ENCODE results near the gene DDB1.

The DDB1 gene

GRCh38 chr11:61273178-61274078 is 59.5 kb downstream of the DDB1 start:
- no peak overlapping the region for H3K9ac ChIP-seq (ENCODE audit: low read length)
- no peaks in the 10 kb centered on the region for H3F3A ChIP-seq (ENCODE audit: insufficient read depth, low read length)
- no peaks in the 10 kb centered on the region for H3K27me3 ChIP-seq (ENCODE audit: insufficient read depth, low read length)
- no peaks in the 10 kb centered on the region for H3K4me1 ChIP-seq (ENCODE audit: insufficient read depth, low read length, severe bottlenecking)
- H3K79me2 ChIP-seq (ENCODE audit: insufficient read depth, low read length): no peaks in the 10 kb centered on the region
- H3K9me3 ChIP-seq (ENCODE audit: low read length): no peaks in the 10 kb centered on the region
- H2AFZ ChIP-seq (ENCODE audit: low read length): no peak overlapping the region
- H3K4me3 ChIP-seq (ENCODE audit: low read depth, low read length, poor library complexity, severe bottlenecking): no peak overlapping the region
- H3K4me2 ChIP-seq (ENCODE audit: low read length): no peak overlapping the region
- H4K20me1 ChIP-seq (ENCODE audit: insufficient read depth, low read length): no peaks in the 10 kb centered on the region
- TF ChIP-seq EZH2 (IDR thresholded peaks at IDR 0.05; ENCODE audit: borderline replicate concordance, low read length): no peak
- TF ChIP-seq CTCF (IDR thresholded peaks at IDR 0.05; ENCODE audit: low read length): no peak
- no peak overlapping the region for H3K27ac ChIP-seq (ENCODE audit: low read depth, low read length, poor library complexity, severe bottlenecking)
- no peaks in the 10 kb centered on the region; the same call in 1 of the 2 replicates for H3K36me3 ChIP-seq (ENCODE audit: insufficient read depth, low read length)
- H3K9me2 ChIP-seq (ENCODE audit: low read depth, low read length): no peaks in the 10 kb centered on the region

- no peaks in the 10 kb centered on the region for H3K27me3 ChIP-seq (ENCODE audit: insufficient read depth, low read length)
- H3K9ac ChIP-seq (ENCODE audit: low read length): no peak overlapping the region
- TF ChIP-seq CTCF (IDR thresholded peaks at IDR 0.05; ENCODE audit: low read length) (no peak), EZH2 (IDR thresholded peaks at IDR 0.05; ENCODE audit: borderline replicate concordance, low read length) (no peak)
- H3K4me2 ChIP-seq (ENCODE audit: low read length): no peak overlapping the region
- no peaks in the 10 kb centered on the region for H3K9me3 ChIP-seq (ENCODE audit: low read length)
- H3K4me1 ChIP-seq (ENCODE audit: insufficient read depth, low read length, severe bottlenecking): no peaks in the 10 kb centered on the region
- H3K79me2 ChIP-seq (ENCODE audit: insufficient read depth, low read length): no peaks in the 10 kb centered on the region
- no peak overlapping the region for H2AFZ ChIP-seq (ENCODE audit: low read length)
- H4K20me1 ChIP-seq (ENCODE audit: insufficient read depth, low read length): no peaks in the 10 kb centered on the region
- H3K9me2 ChIP-seq (ENCODE audit: low read depth, low read length): no peaks in the 10 kb centered on the region
- H3K36me3 ChIP-seq (ENCODE audit: insufficient read depth, low read length): no peaks in the 10 kb centered on the region; the same call in 1 of the 2 replicates
- no peak overlapping the region for H3K4me3 ChIP-seq (ENCODE audit: low read depth, low read length, poor library complexity, severe bottlenecking)
- H3K27ac ChIP-seq (ENCODE audit: low read depth, low read length, poor library complexity, severe bottlenecking): no peak overlapping the region
- no peaks in the 10 kb centered on the region for H3F3A ChIP-seq (ENCODE audit: insufficient read depth, low read length)
Observed at GRCh38 chr11:61272731-61273130, 60.2 kb downstream of the DDB1 start.

GRCh38 chr11:61270354-61271076 is 62.4 kb downstream of the DDB1 start:
- H2AFZ ChIP-seq (ENCODE audit: low read length): no peak overlapping the region
- no peak overlapping the region for H3K9ac ChIP-seq (ENCODE audit: low read length)
- H3K9me2 ChIP-seq (ENCODE audit: low read depth, low read length): no peaks in the 10 kb centered on the region
- no peak overlapping the region for H3K27ac ChIP-seq (ENCODE audit: low read depth, low read length, poor library complexity, severe bottlenecking)
- H3K4me3 ChIP-seq (ENCODE audit: low read depth, low read length, poor library complexity, severe bottlenecking): no peak overlapping the region
- no peaks in the 10 kb centered on the region for H3K79me2 ChIP-seq (ENCODE audit: insufficient read depth, low read length)
- no peaks in the 10 kb centered on the region for H3K9me3 ChIP-seq (ENCODE audit: low read length)
- H4K20me1 ChIP-seq (ENCODE audit: insufficient read depth, low read length): no peaks in the 10 kb centered on the region
- no peaks in the 10 kb centered on the region for H3F3A ChIP-seq (ENCODE audit: insufficient read depth, low read length)
- TF ChIP-seq EZH2 (IDR thresholded peaks at IDR 0.05; ENCODE audit: borderline replicate concordance, low read length) (no peak), CTCF (IDR thresholded peaks at IDR 0.05; ENCODE audit: low read length) (no peak)
- H3K27me3 ChIP-seq (ENCODE audit: insufficient read depth, low read length): no peaks in the 10 kb centered on the region
- H3K4me1 ChIP-seq (ENCODE audit: insufficient read depth, low read length, severe bottlenecking): no peaks in the 10 kb centered on the region
- H3K36me3 ChIP-seq (ENCODE audit: insufficient read depth, low read length): no peaks in the 10 kb centered on the region; the same call in 1 of the 2 replicates
- no peak overlapping the region for H3K4me2 ChIP-seq (ENCODE audit: low read length)

Data from OCI-LY1 (cell line).